A549 (cell line): ENCODE measurements around the gene PLRG1. TPM values are rescaled to one million over a fixed set of nuclear protein-coding genes. Genes with fewer than 3 reads are reported as not detected.

Experiments used
- ATAC-seq, 2 experiments: fragments of 200-7000 bp in 1 of 2; fragments of >200 bp in 1 of 2; cut with Nextera tagmentation in 1 of 2; cut with Tn5 transposase in 1 of 2; 3 replicates each; pipeline versions ENCODE4 v1.8.0 to v1.9.1; 2018 to 2020; ENCODE audit warnings: mild to moderate bottlenecking in 1 of 2, moderate library complexity in 1 of 2
- CTCF ChIA-PET: fragments of 300-600 bp; sonication (Branson Sonifier 250); formaldehyde crosslinking; extraction: SDS; loops from one replicate; lab custom pipeline; 2021; ENCODE audit warnings: antibody characterized with exemption, inconsistent platforms; lab: Yijun Ruan, JAX
- POLR2A ChIA-PET: fragments of 350-600 bp; formaldehyde crosslinking; extraction: SDS; loops from one replicate; lab custom pipeline; 2021; ENCODE audit warnings: antibody characterized with exemption, inconsistent platforms; lab: Yijun Ruan, JAX
- DNase-seq, 2 experiments: peaks; one replicate each; pipeline versions ENCODE4 v3.0.0 to v3.0.0-alpha.2; 2011 to 2016; ENCODE audit warnings: low read depth in 1 of 2, low spot score in 1 of 2
- FAIRE-seq: peaks from 2 replicates; lab custom pipeline; 2011; peaks lifted over from hg19 to GRCh38; lab: Jason Lieb, UNC
- H3K27ac ChIP-seq, 2 experiments: fragments of >200 bp; sonication (Bioruptor Twin); formaldehyde crosslinking; 3 replicates each; pipeline ENCODE4 v1.5.1; 2016 to 2017
- H3K4me1 ChIP-seq: fragments of >200 bp; sonication (Bioruptor Twin); formaldehyde crosslinking; 3 replicates; pipeline ENCODE4 v1.6.1; 2016
- H3K4me2 ChIP-seq: fragments of >200 bp; sonication (Bioruptor Twin); formaldehyde crosslinking; 3 replicates; pipeline ENCODE4 v1.6.1; 2016
- H3K4me3 ChIP-seq: fragments of >200 bp; sonication (Bioruptor Twin); formaldehyde crosslinking; 3 replicates; pipeline ENCODE4 v1.5.1; 2016
- H3K9me3 ChIP-seq: fragments of >200 bp; sonication (Bioruptor Twin); formaldehyde crosslinking; 3 replicates; pipeline ENCODE4 v1.6.1; 2016
- BHLHE40 ChIP-seq: IDR thresholded peaks from 2 replicates; pipeline ENCODE4 v1.6.1; 2012; ENCODE audit warnings: low read depth, low read length, inconsistent platforms
- CBX2 ChIP-seq: fragments of 200-600 bp; sonication (generic); IDR thresholded peaks from 2 replicates; pipeline ENCODE4 v1.6.1; 2016; ENCODE audit warnings: low read depth, mild to moderate bottlenecking, borderline replicate concordance
- CBX8 ChIP-seq: fragments of 200-600 bp; sonication (generic); IDR thresholded peaks from 2 replicates; pipeline ENCODE4 v1.6.1; 2016
- CEBPB ChIP-seq, 2 experiments: fragments of >200 bp in 1 of 2; sonication (Bioruptor Twin) in 1 of 2; formaldehyde crosslinking in 1 of 2; IDR thresholded peaks; 2 replicates each; pipeline ENCODE4 v1.6.1; 2012 to 2016
- CHD4 ChIP-seq: fragments of 200-600 bp; sonication (generic); IDR thresholded peaks from 2 replicates; pipeline ENCODE4 v1.6.1; 2016; ENCODE audit warnings: antibody characterized with exemption, mild to moderate bottlenecking, borderline replicate concordance
- CTCF ChIP-seq: fragments of >200 bp; sonication (Bioruptor Twin); formaldehyde crosslinking; IDR thresholded peaks from 3 replicates; pipeline ENCODE4 v1.5.1; 2016
- EHMT2 ChIP-seq: fragments of 200-600 bp; sonication (generic); IDR thresholded peaks from 2 replicates; pipeline ENCODE4 v1.6.1; 2016; ENCODE audit warnings: antibody characterized with exemption, low read depth, mild to moderate bottlenecking, moderate library complexity
- ELK1 ChIP-seq: fragments of 150-350 bp; IDR thresholded peaks from 2 replicates; pipeline ENCODE4 v1.6.1; 2014; ENCODE audit warnings: low read depth, mild to moderate bottlenecking, low read length
- ESRRA ChIP-seq: fragments of 150-350 bp; IDR thresholded peaks from 2 replicates; pipeline ENCODE4 v1.6.1; 2014; ENCODE audit warnings: mild to moderate bottlenecking, low read length, borderline replicate concordance
- FOSB ChIP-seq: fragments of 250-450 bp; sonication (Bioruptor Pico); IDR thresholded peaks from 2 replicates; pipeline ENCODE4 v1.5.0; 2020; ENCODE audit warnings: mild to moderate bottlenecking, moderate library complexity
- FOSL2 ChIP-seq, 2 experiments: fragments of 450-650 bp in 1 of 2; fragments of >200 bp in 1 of 2; sonication (Bioruptor Twin) in 1 of 2; formaldehyde crosslinking; IDR thresholded peaks; 2 replicates each; pipeline versions ENCODE4 v1.5.0 to v1.6.1; 2016 to 2020; ENCODE audit warnings: mild to moderate bottlenecking in 1 of 2, moderate library complexity in 1 of 2
- HDAC2 ChIP-seq: fragments of 200-600 bp; sonication (generic); IDR thresholded peaks from 2 replicates; pipeline ENCODE4 v1.6.1; 2016
- HES2 ChIP-seq: fragments of >200 bp; sonication (Bioruptor Twin); formaldehyde crosslinking; IDR thresholded peaks from 2 replicates; pipeline ENCODE4 v1.6.1; 2016
- HMGXB4 ChIP-seq: fragments of 250-450 bp; sonication (Bioruptor Pico); IDR thresholded peaks from 2 replicates; pipeline ENCODE4 v1.5.0; 2021; ENCODE audit warnings: mild to moderate bottlenecking, moderate library complexity, borderline replicate concordance
- HOXB5 ChIP-seq: fragments of 250-450 bp; sonication (Bioruptor Pico); IDR thresholded peaks from 2 replicates; pipeline ENCODE4 v1.5.0; 2020; ENCODE audit warnings: mild to moderate bottlenecking, moderate library complexity
- KDM1A ChIP-seq: fragments of 200-600 bp; sonication (generic); IDR thresholded peaks from 2 replicates; pipeline ENCODE4 v1.6.1; 2016; ENCODE audit warnings: low read depth, mild to moderate bottlenecking
- MAFK ChIP-seq: fragments of 450-650 bp; IDR thresholded peaks from 2 replicates; pipeline ENCODE4 v1.6.1; 2014; ENCODE audit not compliant: partially characterized antibody
- MAX ChIP-seq: IDR thresholded peaks from 2 replicates; pipeline ENCODE4 v1.6.1; 2012
- MYC ChIP-seq: IDR thresholded peaks from 2 replicates; pipeline ENCODE4 v1.6.1; 2012; ENCODE audit warnings: mild to moderate bottlenecking, inconsistent platforms, low read length, improper control_type of control experiment, borderline replicate concordance
- NFE2L2 ChIP-seq: fragments of 150-350 bp; conservative IDR thresholded peaks from 2 replicates; pipeline ENCODE4 v1.6.1; 2014; ENCODE audit warnings: low read length
- NPAS2 ChIP-seq: fragments of 250-450 bp; sonication (Bioruptor Pico); IDR thresholded peaks from 2 replicates; pipeline ENCODE4 v1.8.0; 2022; ENCODE audit warnings: mild to moderate bottlenecking, moderate library complexity, borderline replicate concordance
- PBX3 ChIP-seq: IDR thresholded peaks from 2 replicates; pipeline ENCODE4 v1.6.1; 2012
- POLR2A ChIP-seq: IDR thresholded peaks from 2 replicates; pipeline ENCODE4 v1.6.1; 2012; ENCODE audit warnings: mild to moderate bottlenecking, low read length
- RAD21 ChIP-seq, 2 experiments: fragments of >200 bp in 1 of 2; sonication (Bioruptor Twin) in 1 of 2; formaldehyde crosslinking in 1 of 2; IDR thresholded peaks in 1 of 2; conservative IDR thresholded peaks in 1 of 2; 2 replicates in 1 of 2; 3 replicates in 1 of 2; pipeline ENCODE4 v1.6.1; 2012 to 2018; ENCODE audit warnings: inconsistent platforms in 1 of 2
- SMC3 ChIP-seq: fragments of >200 bp; sonication (Bioruptor Twin); formaldehyde crosslinking; IDR thresholded peaks from 3 replicates; pipeline ENCODE4 v1.6.1; 2018; ENCODE audit warnings: inconsistent platforms
- SREBF2 ChIP-seq: fragments of 450-650 bp; IDR thresholded peaks from 2 replicates; pipeline ENCODE4 v1.6.1; 2014; ENCODE audit warnings: mild to moderate bottlenecking, moderate library complexity
- TP53 ChIP-seq: fragments of 250-450 bp; sonication (Bioruptor Pico); IDR thresholded peaks from 2 replicates; pipeline ENCODE4 v1.5.0; 2021; ENCODE audit warnings: mild to moderate bottlenecking, moderate library complexity
- ZFP36 ChIP-seq: fragments of 450-650 bp; IDR thresholded peaks from 2 replicates; pipeline ENCODE4 v1.6.1; 2014; ENCODE audit warnings: borderline replicate concordance; ENCODE audit not compliant: partially characterized antibody
- WGBS: methylation state at CpG from one replicate; pipeline ENCODE4 v1.1.6; 2017; ENCODE audit errors: missing lambda C conversion rate; 5-methylcytosine and 5-hydroxymethylcytosine counted together
- polyA plus RNA-seq, 4 experiments: library from polyadenylated mRNA; depleted of rRNA in 3 of 4; stranded (reverse); fragments of >200 nt; fragmentation: RNase III in 1 of 4; extraction: RNeasy Plus Mini Kit Qiagen cat#74134 plus additional on column Dnase treatment in 1 of 4; gene quantifications; 2 replicates in 3 of 4; 3 replicates in 1 of 4; pipeline ENCODE4 v1.2.3, GENCODE V29; 2011 to 2017

The PLRG1 gene
- polyA plus RNA-seq, 2 of the 4 experiments (the other 2 are of a cell fraction), result 50.4 to 123 TPM

- DNase-seq (no peak), ATAC-seq (no peak), FAIRE-seq (no peak)
- no peak overlapping the region for H3K4me3 ChIP-seq
- CTCF ChIA-PET, result no interaction called here
- 30% methylated on average over 2 of the region's 2 CpGs for WGBS
- no peak overlapping the region for H3K27ac ChIP-seq
- POLR2A ChIA-PET, result no interaction called here
- H3K4me2 ChIP-seq, result no peak overlapping the region
- H3K4me1 ChIP-seq, result no peaks in the 10 kb centered on the region
- no peaks in the 10 kb centered on the region for H3K9me3 ChIP-seq
- TF ChIP-seq ESRRA, result no peak
- no peak for TF ChIP-seq NFE2L2
- TF ChIP-seq MYC, result no peak
- no peak for TF ChIP-seq KDM1A
- no peak for TF ChIP-seq ZFP36
- no peak for TF ChIP-seq CBX2
- no peak for TF ChIP-seq FOSB (CRISPR knock-in tag)
- TF ChIP-seq BHLHE40, result no peak
- no peak for TF ChIP-seq FOSL2 (IDR thresholded peaks at IDR 0.05)
- no peak for TF ChIP-seq FOSL2 (CRISPR knock-in tag; IDR thresholded peaks at IDR 0.05)
- TF ChIP-seq SMC3, result no peak
- TF ChIP-seq EHMT2, result no peak
- no peak for TF ChIP-seq CHD4
- no peak for TF ChIP-seq HDAC2
- TF ChIP-seq CBX8, result no peak
- TF ChIP-seq HES2, result no peak
- TF ChIP-seq NPAS2 (CRISPR knock-in tag), result no peak
- TF ChIP-seq RAD21 (conservative IDR thresholded peaks at IDR 0.05 in 1 of 2, IDR thresholded peaks at IDR 0.05 in 1 of 2), result no peak
Observed at GRCh38 chr4:154526151-154526550, 24.0 kb downstream of the PLRG1 start.

- ChIA-PET POLR2A (no interaction called here), CTCF (no interaction called here)
- TF ChIP-seq ZFP36, result no peak
- Histone ChIP-seq H3K4me2 (no peak overlapping the region), H3K9me3 (no peaks in the 10 kb centered on the region), H3K27ac (no peak overlapping the region), H3K4me1 (no peaks in the 10 kb centered on the region), H3K4me3 (no peak overlapping the region)
- no peak for DNase-seq
- no peak for ATAC-seq
- FAIRE-seq, result no peak
Observed at GRCh38 chr4:154521607-154522006, 28.6 kb downstream of the PLRG1 start.

- FAIRE-seq, result no peak
- 13% methylated on average over 4 of the region's 4 CpGs for WGBS
- Histone ChIP-seq H3K4me1 (no peaks in the 10 kb centered on the region), H3K4me3 (no peak overlapping the region), H3K4me2 (no peak overlapping the region), H3K9me3 (no peaks in the 10 kb centered on the region), H3K27ac (no peak overlapping the region)
- TF ChIP-seq BHLHE40 (no peak), MAX (no peak), SREBF2 (no peak), HES2 (no peak), ZFP36 (no peak), CBX8 (no peak), HOXB5 (no peak), CEBPB (IDR thresholded peaks at IDR 0.05) (no peak), POLR2A (no peak), PBX3 (no peak), CTCF (no peak), CBX2 (no peak), MAFK (no peak), HMGXB4 (CRISPR knock-in tag) (no peak), ELK1 (no peak), TP53 (CRISPR knock-in tag) (no peak)
- no peak for DNase-seq
- ChIA-PET POLR2A (no interaction called here), CTCF (no interaction called here)
- ATAC-seq, result no peak
Observed at GRCh38 chr4:154519214-154519613, 31.0 kb downstream of the PLRG1 start.
